ENCODE results near the gene ASB13.

ASB13 gene, protein sequence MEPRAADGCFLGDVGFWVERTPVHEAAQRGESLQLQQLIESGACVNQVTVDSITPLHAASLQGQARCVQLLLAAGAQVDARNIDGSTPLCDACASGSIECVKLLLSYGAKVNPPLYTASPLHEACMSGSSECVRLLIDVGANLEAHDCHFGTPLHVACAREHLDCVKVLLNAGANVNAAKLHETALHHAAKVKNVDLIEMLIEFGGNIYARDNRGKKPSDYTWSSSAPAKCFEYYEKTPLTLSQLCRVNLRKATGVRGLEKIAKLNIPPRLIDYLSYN

DNA sequence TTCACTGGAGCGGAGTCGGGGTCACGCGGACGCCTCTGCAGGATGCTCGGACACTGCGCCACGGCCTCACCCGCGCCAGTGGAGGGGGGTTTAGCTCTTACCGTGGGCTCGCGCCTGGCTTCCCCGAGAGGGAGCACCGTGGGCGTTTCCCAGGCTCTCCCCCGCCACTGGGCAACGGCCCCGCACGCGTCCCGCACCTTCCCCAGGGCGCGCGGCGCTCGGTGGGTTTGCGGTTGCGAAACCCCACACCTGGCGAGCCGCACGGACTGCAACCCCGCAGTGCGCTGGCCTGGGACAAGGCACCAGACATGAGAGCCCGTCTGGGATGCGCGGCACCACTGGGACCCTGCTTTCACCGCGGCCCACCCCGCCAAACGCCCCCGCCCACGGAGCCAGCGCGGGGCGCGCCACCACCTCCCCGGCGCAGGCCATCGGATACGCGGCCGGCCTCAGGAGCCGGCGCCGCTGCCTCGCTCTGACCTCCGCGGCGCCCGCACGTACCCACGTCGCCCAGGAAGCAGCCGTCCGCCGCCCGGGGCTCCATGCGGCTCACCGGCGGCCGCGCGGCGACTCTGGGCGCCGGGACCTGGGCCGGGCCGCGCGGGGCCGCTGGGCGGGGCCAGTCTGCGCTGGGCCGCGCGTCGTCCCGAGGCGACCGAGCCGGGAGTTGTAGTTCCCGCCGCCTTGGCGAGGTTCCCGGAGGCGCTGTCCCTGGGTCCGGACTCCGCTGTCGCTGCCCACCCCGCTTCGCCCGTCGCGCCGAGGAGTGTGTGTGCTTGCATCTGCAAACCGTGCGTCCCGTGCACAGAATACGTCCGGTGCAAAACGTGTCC lies at the start of gene ASB13:
Gene ASB13, minus strand, starts transcription at position 588 of the 833 bp plus-strand sequence. Its CDS starts 44 bp downstream, at position 544.
- peak; percentile 30 for DNase-seq

DNA sequence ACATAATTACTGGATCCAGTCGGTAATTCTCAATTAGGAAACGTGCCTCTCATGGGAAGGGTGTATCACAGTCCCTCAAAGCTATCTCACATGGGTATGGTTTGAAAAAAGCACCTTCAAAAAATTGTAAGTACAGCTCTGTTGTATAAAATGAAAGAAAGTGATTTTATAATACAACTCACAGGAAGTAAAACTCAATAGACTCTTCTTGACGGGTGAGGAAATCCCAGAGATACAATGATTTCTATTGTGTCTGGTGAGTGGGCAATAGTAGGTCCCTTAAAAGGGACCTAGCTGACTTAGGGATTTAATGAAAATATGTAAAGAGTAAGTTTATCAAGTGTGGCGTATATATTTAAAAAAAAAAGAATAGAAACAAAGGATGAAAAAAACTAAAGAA lies 45.2 kb upstream of the ASB13 start:
- DNase-seq, result no peak

DNA sequence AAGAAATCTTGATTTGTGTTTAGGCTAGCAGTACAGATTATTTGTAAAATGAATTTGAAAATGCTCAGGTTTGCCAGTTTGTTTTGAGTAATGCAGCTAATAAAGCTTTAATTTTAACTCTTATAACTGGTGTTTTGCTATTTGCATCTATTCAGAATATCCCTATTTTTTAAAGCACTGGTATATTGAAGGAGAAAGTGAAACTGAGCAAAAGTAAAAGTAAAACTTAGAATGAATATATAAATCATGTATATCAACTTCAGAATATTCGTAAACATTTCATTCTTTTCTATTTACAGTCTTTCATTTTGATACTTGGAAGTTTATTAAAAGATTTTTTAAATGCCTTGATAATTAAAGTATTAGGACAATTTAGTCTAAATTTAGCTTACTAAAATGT lies 44.5 kb upstream of the ASB13 start:
- no peak for DNase-seq

DNA sequence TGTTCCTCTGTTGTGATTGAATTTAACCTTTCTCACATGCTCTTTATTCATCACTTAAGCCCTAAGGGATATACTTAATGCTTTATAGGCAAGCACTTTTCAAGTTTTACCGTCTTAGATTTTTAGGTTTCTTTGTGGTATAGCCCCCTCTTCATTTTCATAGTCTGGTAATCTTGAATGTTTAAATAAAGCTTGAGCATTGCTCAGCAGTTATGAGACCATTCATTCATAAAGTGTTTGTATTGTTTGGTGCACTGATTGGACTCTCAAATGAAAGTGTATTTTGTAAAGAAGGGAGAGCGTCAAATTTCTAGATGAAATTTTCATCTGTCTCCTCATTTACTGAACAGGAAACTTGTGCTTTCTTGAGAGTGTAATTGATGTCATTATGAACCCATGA lies 43.5 kb upstream of the ASB13 start:
- no peak for DNase-seq

DNA sequence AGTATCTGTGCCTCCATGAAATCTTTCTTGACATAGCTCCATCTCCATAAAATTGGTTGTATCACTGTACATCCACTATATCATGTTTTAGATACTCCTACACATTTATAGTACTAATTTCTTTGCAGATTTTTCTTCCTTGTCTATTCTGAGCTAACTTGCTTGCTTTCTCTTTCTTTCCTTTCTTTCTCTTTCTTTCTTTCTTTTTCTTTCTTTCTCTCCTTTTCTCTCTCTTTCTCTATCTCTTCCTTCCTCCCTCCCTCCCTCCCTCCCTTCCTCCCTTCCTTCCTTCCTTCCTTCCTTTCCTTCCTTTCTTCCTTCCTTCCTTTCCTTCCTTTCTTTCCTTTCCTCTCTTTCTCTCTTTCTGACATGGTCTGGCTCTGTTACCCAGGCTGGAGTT lies 42.0 kb upstream of the ASB13 start:
- DNase-seq, result no peak

DNA sequence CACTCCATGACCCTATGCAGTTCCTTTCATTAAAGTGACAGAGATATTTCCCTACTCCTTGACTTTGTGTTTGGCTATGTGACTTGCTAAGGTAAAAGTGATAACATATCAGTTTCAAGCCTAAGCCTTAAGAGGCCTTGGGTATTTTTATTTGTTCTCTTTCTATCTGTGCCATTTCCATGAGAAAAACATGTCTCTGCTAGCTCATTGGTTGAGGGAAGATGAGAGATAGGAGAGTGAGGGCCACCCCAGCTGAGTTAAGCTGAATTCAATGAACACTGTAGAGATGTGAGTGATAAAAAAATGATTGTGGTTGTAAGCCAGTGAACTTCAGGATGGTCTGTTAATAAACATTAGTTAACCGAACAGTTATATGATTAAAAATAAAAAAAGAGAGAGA lies 31.7 kb upstream of the ASB13 start:
- DNase-seq, result no peak

DNA sequence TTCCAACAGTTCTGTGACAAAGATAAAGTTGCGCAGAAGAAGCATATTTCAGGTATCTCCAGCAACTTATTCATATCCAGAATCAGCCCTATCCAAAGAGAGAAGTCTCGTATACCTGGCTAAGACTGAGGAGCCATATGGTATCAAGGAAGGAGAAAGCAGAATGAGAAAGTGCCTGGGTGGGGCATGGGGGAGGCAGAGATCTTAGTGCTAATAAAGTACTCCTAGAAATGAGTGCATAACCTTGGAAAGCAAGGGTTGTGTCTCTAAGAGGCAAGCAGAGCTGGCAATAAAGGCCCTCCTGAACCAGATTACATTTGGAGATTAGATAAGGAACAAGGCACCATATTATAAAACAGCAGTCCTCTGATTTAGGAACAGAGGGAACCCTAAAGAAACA lies 30.9 kb upstream of the ASB13 start:
- DNase-seq, result no peak

DNA sequence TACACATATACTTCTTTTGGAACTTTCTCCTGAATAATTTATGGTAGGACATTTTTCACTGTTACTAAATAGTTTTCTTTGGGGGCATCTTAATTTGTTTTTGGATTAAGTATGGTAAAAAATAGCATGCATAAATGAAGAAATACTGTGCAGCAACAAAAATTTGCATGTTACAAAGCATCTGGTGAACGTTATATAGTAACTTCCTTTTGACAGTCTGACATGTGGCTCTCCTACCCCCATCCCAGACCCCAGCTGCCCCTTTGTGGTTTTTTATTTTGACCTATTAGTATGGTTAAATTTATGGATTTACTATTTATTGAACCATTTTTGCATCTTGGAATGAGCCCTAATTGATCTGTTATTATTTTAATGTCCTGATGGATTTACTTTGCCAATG lies 28.2 kb upstream of the ASB13 start:
- no peak for DNase-seq

DNA sequence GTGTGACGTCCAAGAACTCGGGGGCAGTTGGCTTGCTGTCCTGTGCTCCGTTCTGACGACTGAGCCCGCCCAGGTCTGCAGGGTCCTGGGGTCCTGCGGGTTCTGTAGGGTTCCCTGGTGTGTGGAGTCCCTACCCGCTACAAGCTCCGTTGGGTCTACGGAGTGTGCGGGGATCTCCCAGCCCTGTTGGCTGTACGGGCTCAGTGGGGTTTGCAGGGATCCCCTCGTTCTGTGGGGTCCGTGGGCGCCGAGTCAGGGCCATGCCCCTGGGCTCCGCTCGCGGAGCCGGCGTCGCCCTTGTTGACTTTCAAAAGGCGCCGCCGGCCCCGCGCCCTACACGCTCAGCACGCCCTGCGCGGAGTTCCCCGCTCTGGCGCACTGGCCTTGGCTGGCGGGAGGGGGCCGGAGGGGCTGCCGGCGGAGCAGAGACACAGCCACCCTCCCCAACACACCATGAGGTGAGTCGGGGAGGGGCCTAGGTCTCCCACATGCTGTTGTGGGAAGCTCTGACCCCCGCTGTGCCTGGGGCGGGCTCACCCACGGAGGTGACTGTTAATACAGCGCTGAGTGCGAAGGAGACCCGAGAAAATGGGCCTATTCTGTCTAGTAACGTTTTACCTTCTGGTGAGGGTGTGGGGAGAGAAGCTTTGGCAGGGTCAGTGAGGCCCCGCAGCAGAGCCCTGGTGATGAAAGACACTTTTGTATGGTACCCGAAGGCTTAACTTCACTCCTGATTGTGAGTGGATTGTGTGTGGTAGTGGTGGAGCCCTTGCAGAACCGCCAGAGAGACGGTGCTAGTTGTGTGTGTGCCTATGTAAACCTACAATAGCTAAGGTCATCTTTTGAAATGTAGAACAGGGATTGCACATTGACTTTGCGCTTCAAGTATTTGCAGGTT lies 26.3 kb upstream of the ASB13 start:
- DNase-seq, result no peak

DNA sequence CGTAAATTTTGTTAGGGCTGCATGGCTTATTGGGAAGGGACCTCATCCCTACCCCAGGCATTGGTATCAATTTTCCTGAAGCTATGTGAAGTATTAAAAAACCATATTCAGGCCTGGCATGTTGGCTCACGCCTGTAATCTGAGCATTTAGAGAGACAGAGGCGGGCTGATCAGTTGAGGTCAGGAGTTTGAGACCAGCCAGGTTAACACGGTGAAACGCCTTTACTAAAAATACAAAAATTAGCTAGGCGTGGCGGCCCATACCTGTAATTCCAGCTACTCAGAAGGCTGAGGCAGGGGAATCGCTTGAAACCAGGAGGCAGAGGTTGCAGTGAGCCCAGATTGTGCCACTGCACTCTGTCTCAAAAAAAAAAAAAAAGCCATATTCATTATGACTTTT lies 25.4 kb upstream of the ASB13 start:
- DNase-seq, result no peak

DNA sequence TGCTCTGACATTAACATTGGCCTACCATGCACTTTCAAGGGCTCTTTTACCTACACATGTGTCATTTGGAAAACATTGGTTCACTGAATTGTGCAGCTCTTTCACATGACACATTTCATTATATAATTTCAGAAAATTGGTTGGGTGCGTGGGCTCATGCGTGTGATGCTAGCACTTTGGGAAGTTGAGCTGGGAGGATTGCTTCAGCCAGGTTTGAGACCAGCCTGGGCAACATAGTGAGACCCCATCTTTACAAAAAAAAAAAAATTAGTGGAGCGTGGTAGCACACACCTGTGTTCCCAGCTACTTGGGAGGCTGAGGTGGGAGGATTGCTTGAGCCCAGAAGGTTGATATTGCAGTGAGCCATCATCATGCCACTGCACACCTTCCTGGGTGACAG lies 22.2 kb upstream of the ASB13 start:
- no peak for DNase-seq

DNA sequence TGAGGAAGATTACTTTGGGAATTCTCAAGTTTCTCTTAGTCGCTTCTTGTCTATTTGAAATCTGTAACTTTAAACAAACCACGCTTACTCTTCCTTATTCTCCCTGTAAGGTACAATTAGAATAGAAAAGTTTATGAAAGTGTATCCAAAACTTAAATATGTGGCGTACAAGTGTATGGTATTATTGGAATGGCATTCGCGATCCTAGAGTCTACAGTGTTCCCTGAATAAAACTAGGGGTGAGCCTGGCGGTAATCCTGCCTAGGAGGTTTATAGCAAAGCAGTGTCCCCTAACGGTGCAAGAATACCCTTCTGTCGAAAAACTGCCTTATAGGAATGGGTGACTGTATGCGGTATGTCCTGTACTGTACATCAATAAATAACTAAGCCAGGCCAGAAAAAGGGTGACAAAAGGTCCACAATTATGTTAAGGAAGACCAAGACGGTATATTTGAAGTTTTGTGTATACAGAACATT lies 19.4 kb upstream of the ASB13 start:
- DNase-seq, result no peak

DNA sequence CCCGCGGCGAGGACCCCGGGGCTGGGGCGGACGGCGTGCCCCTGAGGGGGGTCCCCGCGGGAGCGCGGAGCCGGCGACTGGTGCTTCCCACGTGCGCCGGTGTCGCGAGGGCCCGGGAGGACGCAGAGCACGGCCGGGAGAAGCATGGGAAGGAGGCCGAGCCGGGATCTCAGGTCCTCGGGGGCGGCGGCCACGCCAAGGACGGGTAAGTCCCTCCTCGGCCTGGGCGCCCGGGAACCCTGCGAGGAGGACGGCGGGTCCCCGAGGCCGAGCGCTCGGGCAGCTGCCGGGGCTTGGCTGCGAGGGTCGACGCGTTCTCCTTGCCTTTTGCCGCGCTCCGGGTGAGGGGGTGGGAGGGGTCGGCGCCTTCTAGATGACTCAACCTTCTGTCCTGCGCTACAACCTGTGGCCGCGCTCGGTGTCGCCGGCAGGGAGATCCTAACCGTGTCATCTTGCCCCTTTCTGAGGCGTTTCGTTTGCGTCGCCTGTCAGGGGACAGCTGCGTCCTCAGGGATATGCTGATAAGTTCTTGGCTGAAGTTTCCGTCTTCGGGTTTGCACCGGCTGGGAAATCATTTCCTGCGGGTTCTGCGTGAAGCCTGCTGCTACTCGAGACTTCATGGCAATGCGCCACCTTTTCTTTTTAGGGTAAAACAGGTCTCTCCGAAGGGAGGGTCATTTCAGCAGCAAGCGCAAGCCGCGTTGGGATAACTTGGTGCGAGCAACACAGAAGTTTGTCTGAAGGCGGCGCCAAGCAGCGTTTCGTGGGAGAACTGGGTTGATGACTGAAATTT lies 18.8 kb upstream of the ASB13 start:
- no peak for DNase-seq

DNA sequence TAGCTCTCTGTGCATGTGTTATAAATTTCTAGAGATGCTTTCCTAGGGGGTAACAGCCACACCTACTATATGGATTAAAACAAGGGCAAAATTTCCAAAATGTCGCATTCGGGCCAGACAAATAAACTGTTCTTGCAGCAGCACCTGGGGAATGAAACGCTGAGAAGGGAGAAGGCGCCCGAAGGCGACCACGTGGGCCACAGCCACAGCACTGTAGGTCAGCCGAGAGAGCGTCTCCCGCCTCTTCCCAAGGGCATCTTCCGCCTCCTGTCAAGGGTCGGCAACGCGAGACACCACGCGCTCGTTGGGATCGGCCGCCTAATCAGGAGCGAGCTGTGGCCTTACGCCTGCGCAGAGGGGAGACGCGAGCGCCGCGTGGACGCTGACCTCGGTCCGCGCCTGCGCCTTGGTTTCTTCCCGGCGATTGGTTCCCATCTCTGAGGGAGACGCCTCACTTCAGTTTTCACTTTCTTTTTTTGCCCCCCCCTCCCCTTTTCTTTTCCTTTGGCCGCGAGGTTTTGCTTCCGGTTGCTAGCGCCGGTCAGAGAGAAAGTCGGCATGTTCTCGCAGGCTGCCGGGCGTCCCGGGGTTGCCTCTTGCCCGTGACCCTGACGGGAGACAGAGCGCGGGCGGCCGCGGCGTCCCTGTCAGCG lies 18.0 kb upstream of the ASB13 start, which contains the start of gene TASOR2:
Gene TASOR2, plus strand, starts transcription at position 521 of the 653 bp plus-strand sequence. CDS start 35,805 bp downstream, outside the sequence.
- peak; percentile 89 for DNase-seq

DNA sequence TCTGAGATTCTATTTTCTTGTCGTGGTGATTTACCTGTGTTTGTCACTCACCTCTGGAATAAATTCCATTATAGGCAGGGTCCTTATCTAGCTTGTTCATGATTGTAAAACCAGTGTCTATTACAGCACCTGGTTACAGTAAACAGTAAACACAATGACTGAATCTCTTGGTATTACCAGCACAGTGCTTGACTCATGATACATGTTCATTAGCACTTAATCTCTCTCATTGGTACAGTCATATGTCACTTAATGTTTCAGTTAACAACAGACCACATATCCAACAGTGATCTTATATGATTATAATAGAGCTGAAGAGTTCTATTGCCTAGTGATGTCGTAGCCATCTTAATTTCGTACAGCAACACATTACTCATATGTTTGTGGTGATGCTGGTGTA lies 16.7 kb upstream of the ASB13 start:
- no peak for DNase-seq

DNA sequence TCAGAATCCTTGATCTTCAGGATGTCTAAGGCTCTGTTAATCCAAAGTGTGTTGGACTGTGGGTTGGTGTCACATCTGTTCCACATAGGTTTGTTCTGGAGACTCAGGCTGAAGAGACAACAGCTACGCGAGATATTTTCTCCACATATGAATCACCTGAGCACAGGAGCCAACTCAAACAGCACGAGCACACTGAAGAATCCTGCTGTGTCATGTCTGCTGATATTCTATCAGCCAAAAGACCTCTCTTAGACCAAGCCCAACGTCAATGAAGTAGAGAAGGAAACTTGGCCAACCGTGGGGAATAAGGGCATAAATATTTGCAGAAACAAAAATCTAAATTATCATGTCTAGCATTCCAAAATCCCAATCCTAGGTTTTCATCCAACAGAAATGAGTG lies 15.5 kb upstream of the ASB13 start:
- DNase-seq, result no peak

DNA sequence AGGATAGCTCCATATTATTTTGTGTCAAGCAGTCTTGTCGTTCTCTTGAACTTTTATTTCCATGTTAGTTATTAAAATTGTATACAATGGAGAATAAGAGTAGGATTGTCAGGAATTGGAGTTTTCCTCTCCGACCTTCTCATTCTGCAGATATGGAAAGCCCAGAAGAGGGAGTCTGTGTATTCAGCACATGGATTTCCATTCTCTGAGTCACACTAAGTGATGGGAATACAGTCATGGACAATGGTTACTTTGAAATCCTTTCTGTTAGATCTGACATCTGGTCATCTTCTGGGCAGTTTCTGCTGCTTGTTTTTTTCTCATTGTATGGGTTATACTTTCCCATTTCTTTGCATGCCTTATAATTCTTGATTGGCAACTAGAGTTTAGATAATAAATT lies 13.2 kb upstream of the ASB13 start:
- DNase-seq, result no peak

DNA sequence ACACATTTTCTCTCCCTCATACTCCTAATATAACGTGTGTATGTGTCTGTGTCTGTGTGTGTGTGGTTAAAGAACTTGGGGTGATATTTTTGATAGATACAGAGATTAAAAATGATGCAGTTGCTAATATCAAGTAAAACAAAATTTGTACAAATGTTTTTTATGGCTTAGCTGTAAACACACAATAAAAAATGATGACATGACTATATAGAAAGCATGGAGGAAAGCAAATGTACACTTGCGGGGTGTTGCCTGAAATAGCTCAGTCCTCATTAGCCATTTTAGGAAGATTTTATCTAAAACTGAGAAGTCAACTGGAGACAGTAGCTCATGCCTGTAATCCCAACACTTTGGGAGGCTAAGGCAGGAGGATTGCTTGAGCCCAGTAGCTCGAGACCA lies 12.6 kb upstream of the ASB13 start:
- no peak for DNase-seq

DNA sequence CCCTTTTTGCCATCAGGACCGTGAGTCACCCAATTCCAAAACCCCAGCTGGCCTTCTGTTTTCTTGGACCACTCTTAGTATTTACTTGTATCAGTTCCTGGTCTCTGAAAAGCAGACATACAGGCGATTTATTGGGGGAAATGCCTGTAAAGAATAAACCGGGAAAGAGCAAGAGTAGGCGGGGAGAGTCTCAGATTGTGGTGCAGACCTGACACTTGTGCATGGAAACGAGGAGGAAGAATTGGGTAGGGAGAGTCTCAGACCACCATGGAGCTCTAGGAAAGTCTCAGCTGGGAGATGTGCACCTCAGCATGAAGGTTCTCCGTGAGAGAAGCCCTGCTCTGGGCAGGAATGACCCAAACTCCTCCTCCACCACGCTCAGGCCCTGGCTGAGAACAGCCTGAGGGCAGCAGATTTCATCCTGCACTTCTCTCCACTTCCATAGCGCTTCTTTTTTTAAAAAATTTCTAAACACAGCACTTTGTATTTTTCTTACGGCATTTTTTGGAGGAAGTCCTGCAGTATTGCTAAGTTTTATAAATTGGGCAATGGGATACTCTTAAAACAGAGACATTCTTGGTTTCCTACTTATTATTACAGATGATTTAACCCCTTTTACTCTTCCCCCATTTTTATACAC lies 12.1 kb upstream of the ASB13 start:
- DNase-seq, result no peak

DNA sequence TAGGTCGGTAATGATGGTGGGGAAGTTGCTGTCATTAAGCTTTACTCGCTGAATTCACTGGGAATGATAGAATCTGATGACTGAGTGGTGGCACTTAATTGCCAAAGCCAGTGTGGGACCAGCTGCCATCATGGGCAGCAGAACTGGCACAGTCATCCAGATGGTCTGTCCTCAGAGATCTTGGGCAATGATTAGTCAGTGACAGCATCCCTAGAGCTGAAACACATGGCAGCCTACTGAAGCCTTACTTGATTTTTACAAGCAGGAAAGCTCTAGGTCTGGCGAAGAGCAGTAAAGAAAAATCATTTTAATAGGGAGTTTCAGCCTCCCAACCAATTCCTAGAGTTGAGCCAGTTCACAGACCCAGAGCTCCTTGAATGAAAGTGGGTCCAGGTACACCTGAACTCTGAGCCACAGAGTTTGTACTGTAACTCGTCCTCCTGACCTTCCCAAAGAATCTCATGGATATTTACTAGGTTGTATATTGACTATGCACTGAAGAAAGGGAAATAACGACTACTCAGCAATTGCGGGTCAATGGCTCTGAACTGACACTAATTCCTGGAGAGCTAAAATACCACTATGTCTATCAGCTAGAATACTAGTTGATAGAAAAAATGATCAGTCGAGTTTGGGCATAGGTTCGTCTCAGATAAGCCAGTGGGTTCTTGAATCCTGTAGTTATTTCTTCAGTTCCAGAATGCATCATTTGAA lies 4.4 kb upstream of the ASB13 start:
- DNase-seq, result no peak

DNA sequence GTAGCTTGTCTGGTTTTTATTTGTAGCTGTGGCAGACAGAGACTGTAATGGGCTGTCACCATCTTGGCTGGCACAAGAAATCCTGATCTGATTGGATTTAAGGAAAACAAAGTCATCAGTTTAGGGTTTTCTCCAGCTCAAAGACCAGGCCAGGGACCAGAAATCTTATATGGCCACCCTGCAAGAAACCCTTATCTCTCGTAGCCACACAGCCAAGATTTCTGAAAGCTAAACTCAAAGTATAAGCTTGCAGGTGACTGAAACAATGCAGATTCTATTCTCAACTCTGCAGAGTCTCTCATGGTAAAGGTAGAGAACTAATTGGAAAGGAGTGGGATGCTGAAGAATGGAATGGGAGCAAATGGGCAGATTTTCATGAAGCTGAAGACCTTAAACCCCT lies 3.2 kb upstream of the ASB13 start:
- no peak for DNase-seq

All from NCI-H510A (cell line).